HG03439 (cell line): ENCODE measurements around the gene CRHBP.
"Not testable (repeated sequence)": the region's sequence is repeated elsewhere in the genome, so short reads cannot be mapped to it uniquely, and the experiment has no call there.

Experiments
- ATAC-seq: cut with Tn5 transposase; IDR thresholded peaks from one replicate; pipeline ENCODE4 v1.9.1; 2021; ENCODE audit warnings: mild to moderate bottlenecking, moderate library complexity; ENCODE audit not compliant: unreplicated experiment

Gene CRHBP

GRCh38 chr5:76952795-76953536 lies at the start of gene CRHBP:
Gene CRHBP, plus strand, starts transcription at chr5:76953045. Its CDS starts 90 bp downstream, at chr5:76953135.
- no peak for ATAC-seq

- no peak for ATAC-seq
These were observed 44.7 kb upstream of the CRHBP start for GRCh38 chr5:76908166-76908565.

GRCh38 chr5:76910344-76910933 lies 42.4 kb upstream of the CRHBP start:
- ATAC-seq = not testable (repeated sequence)

GRCh38 chr5:76914671-76915070 lies 38.2 kb upstream of the CRHBP start:
- ATAC-seq = not testable (repeated sequence)

GRCh38 chr5:76918539-76918938 lies 34.3 kb upstream of the CRHBP start:
- no peak for ATAC-seq

GRCh38 chr5:76920491-76920890 lies 32.4 kb upstream of the CRHBP start:
- no peak for ATAC-seq

- no peak for ATAC-seq
These were observed 26.3 kb upstream of the CRHBP start for GRCh38 chr5:76926329-76927105.

GRCh38 chr5:76927961-76928360 lies 24.9 kb upstream of the CRHBP start:
- ATAC-seq = no peak

GRCh38 chr5:76930083-76930482 lies 22.8 kb upstream of the CRHBP start:
- ATAC-seq = no peak

GRCh38 chr5:76938177-76938576 lies 14.7 kb upstream of the CRHBP start:
- ATAC-seq = no peak

- ATAC-seq = no peak
These were observed 11.8 kb upstream of the CRHBP start for GRCh38 chr5:76941000-76941399.

GRCh38 chr5:76941442-76941841 lies 11.4 kb upstream of the CRHBP start:
- ATAC-seq = no peak

GRCh38 chr5:76942581-76942980 lies 10.3 kb upstream of the CRHBP start:
- no peak for ATAC-seq

GRCh38 chr5:76943006-76943405 lies 9.8 kb upstream of the CRHBP start:
- no peak for ATAC-seq

GRCh38 chr5:76944638-76945037 lies 8.2 kb upstream of the CRHBP start:
- ATAC-seq = no peak

GRCh38 chr5:76945238-76945637 lies 7.6 kb upstream of the CRHBP start:
- not testable (repeated sequence) for ATAC-seq

- ATAC-seq = no peak
These were observed 6.8 kb upstream of the CRHBP start for GRCh38 chr5:76946090-76946489.

GRCh38 chr5:76947082-76947503 lies 5.8 kb upstream of the CRHBP start:
- ATAC-seq = no peak

GRCh38 chr5:76953551-76954382 lies 922 bp downstream of the CRHBP start:
- no peak for ATAC-seq

- ATAC-seq = no peak
These were observed 1.5 kb downstream of the CRHBP start for GRCh38 chr5:76954383-76954763.

GRCh38 chr5:76956033-76956432 lies 3.2 kb downstream of the CRHBP start:
- ATAC-seq = no peak
